Duodenal mucosa (tissue), 2 donors: ENCODE measurements around the gene VCL.

ENCODE experiments used
- H3K27ac ChIP-seq: one replicate; pipeline ENCODE4 v1.7.0; 2013; ENCODE audit warnings: low read depth, low read length
- H3K27me3 ChIP-seq, 2 donors: one replicate each; pipeline ENCODE4 v1.7.0; 2013; ENCODE audit warnings: low read length in 2 of 2, control low read depth in 1 of 2; ENCODE audit not compliant: insufficient read depth in 2 of 2, control insufficient read depth in 1 of 2
- H3K36me3 ChIP-seq, 2 donors: one replicate each; pipeline ENCODE4 v1.7.0; 2013; ENCODE audit warnings: low read length in 2 of 2, control low read depth in 1 of 2; ENCODE audit not compliant: insufficient read depth in 2 of 2, control insufficient read depth in 1 of 2
- H3K4me1 ChIP-seq, 2 donors: one replicate each; pipeline ENCODE4 v1.7.0; 2013; ENCODE audit warnings: low read length in 2 of 2, control low read depth in 1 of 2; ENCODE audit not compliant: insufficient read depth in 2 of 2, control insufficient read depth in 1 of 2
- H3K4me3 ChIP-seq, 2 donors: one replicate each; pipeline ENCODE4 v1.7.0; 2013; ENCODE audit warnings: low read length in 2 of 2, low read depth in 1 of 2
- H3K9ac ChIP-seq, 2 donors: one replicate each; pipeline ENCODE4 v1.7.0; 2013; ENCODE audit warnings: low read length in 2 of 2, low read depth in 1 of 2
- H3K9me3 ChIP-seq, 2 donors: one replicate each; pipeline ENCODE4 v1.7.0; 2013; ENCODE audit warnings: low read length in 2 of 2, control low read depth in 1 of 2; ENCODE audit not compliant: control insufficient read depth in 1 of 2

VCL gene

DNA sequence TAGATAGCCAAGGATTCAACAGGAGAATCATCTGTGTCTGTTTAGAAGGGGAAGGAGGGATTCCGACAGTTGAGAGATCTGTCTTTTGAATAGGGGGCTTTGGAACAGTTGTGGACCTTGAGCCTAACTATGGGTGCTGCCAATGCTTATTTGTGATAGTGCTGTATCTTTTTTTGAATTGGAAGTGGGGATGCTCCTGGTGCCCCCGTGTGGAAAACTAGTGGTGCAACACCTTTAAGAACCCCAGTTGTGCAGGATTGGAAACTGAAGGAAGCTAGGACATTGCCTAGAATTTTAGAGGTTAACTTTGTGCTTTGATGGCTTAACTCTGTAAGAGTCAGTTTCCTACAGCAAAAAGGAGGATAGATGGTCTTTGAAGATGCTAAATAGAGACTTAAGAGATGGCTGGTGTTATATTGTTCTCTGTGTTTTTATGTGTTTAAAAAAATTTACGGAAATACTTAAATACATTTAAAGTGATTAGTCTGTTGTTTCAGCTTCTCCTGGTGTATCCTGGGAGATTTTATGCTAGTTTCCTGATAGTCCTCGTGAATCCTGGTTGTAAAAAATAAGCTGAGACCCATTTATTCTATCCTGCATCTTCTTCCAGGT lies 83.4 kb downstream of the VCL start:
- Histone ChIP-seq H3K27ac (no peak overlapping the region), H3K27me3 (no peaks in the 10 kb centered on the region), H3K4me3 (no peak overlapping the region), H3K9me3 (no peaks in the 10 kb centered on the region), H3K9ac (no peak overlapping the region), H3K4me1 (peaks cover 8 to 25% of the 10 kb centered on the region in 2 donors), H3K36me3 (peaks cover 3 to 10% of the 10 kb centered on the region in 2 donors)

DNA sequence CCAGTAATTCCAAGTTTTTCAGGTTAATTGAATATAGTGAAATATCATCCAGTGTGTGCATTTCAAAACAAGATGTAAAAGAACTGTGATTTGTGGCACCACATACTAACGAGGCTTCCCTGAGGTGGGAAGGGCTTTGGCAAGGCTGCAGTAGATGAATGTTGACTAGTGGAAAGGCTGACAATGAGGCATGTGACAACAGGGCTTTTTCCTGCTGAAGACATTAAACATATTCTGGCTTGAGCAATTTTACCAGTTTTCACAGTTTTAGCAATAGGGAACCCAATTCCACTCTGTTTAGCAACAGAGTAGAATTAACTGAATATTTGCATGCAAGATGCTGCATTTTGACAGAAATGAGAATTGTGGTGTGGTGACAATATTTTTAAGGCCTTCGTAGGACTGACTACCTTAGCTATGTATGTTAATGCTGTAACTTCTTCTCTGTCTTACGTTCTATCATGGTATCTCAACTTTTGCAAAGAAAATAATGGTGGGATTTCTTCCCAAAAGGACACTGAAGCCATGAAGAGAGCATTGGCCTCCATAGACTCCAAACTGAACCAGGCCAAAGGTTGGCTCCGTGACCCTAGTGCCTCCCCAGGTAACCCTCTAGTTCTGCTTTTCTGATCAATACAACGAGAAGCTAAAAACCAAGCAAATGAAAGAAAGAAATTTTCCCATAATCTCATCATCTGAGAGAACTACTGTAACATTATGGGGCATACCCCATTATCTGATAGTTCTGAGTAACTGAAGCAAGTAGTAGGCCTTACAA lies 84.2 kb downstream of the VCL start:
- Histone ChIP-seq H3K36me3 (peaks cover 3 to 11% of the 10 kb centered on the region in 2 donors), H3K4me1 (peaks cover 8 to 25% of the 10 kb centered on the region in 2 donors), H3K27me3 (no peaks in the 10 kb centered on the region)

DNA sequence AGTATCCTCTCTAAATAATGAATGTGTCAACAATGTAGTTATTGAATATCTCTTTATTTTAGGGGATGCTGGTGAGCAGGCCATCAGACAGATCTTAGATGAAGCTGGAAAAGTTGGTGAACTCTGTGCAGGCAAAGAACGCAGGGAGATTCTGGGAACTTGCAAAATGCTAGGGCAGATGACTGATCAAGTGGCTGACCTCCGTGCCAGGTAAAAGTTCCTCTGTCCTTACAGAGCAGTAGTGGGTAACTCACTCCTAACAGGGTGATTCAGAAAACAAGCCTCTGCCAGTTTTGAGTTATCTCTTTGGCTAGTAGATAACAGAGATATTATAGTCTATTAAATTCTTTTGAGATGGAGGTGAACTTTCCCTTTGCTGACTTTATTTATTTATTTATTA lies 85.4 kb downstream of the VCL start:
- H3K4me1 ChIP-seq: peaks cover 4 to 21% of the 10 kb centered on the region in 2 donors
- no peak overlapping the region for H3K9ac ChIP-seq
- no peak overlapping the region for H3K27ac ChIP-seq
- peaks cover 3 to 11% of the 10 kb centered on the region in 2 donors for H3K36me3 ChIP-seq
- no peaks in the 10 kb centered on the region for H3K27me3 ChIP-seq
- no peak overlapping the region for H3K4me3 ChIP-seq
- H3K9me3 ChIP-seq: no peaks in the 10 kb centered on the region

More for the DNA sequence above, 84.2 kb downstream of the VCL start:
- H3K27ac ChIP-seq: no peak overlapping the region
- no peaks in the 10 kb centered on the region for H3K9me3 ChIP-seq
- no peak overlapping the region for H3K4me3 ChIP-seq
- no peak overlapping the region for H3K9ac ChIP-seq

DNA sequence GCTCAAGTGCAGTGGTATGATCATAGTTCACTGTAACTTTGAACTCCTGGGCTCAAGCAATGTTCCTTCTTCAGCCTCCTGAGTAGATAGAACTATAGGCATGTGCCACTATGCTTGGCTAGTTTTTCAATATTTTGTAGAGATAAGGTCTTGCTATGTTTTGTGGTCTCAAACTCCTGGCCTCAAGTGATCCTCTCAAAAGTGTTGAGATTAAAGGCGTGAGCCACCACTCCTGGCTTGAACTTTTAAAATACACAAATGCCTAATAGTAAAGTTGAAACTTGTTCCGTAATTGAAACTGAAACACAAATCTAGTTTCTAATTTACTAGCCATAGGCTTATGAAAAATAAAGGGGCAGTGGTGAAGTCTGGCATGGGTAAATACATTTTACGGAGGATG lies 87.0 kb downstream of the VCL start:
- no peak overlapping the region for H3K9ac ChIP-seq
- peaks cover 5 to 21% of the 10 kb centered on the region in 2 donors for H3K36me3 ChIP-seq
- no peaks in the 10 kb centered on the region for H3K9me3 ChIP-seq
- H3K4me1 ChIP-seq: peaks cover 4 to 12% of the 10 kb centered on the region in 2 donors
- H3K27ac ChIP-seq: no peak overlapping the region
- H3K27me3 ChIP-seq: no peaks in the 10 kb centered on the region
- H3K4me3 ChIP-seq: no peak overlapping the region

DNA sequence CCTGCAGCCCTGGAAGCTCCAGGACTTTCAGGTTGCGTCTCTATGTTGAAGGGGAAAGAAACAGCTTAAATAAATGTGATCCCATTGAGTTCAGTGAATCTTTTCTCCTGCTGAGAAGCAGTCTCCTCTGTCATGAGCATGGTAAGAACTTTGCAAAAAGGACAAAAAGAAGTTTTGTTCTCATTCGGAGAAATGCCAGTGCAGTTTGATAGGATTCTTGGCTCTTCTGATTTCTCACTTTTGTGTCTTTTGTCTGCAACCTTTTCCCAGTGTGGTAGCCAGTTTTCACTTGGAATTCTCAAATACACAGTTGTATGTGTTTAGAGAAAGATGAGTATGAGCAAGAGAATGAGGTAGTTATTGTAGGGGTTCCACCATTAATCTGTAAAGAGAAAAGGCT lies 88.4 kb downstream of the VCL start:
- H3K27ac ChIP-seq: no peak overlapping the region
- no peak overlapping the region for H3K9ac ChIP-seq
- H3K36me3 ChIP-seq: peaks cover 9 to 30% of the 10 kb centered on the region in 2 donors
- peaks cover 0 to 5% of the 10 kb centered on the region in 2 donors for H3K4me1 ChIP-seq
- no peaks in the 10 kb centered on the region for H3K27me3 ChIP-seq
- no peak overlapping the region for H3K4me3 ChIP-seq
- H3K9me3 ChIP-seq: no peaks in the 10 kb centered on the region

DNA sequence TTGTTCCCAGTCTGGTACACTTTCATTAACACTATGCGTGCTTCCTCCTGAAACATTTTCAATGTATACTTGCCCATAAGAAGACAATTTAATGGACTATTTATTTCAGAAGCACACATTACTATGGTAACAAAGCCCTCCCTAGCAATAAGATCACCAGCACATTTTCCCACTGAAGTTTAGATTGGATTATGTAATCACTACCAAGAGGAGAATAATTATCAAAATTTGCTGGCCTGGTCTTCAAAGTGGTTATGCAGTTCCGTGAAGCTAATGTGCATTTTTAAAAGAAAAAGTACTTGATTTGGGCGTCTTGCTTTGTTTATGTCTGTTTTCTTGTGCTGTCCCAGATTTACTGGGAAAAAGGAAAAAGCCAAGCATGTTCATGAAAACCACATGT lies 90.8 kb downstream of the VCL start:
- H3K4me1 ChIP-seq: no peaks in the 10 kb centered on the region
- H3K9ac ChIP-seq: no peak overlapping the region
- no peak overlapping the region for H3K27ac ChIP-seq
- H3K4me3 ChIP-seq: no peak overlapping the region
- H3K9me3 ChIP-seq: no peaks in the 10 kb centered on the region
- no peaks in the 10 kb centered on the region for H3K27me3 ChIP-seq
- H3K36me3 ChIP-seq: peaks cover 6 to 39% of the 10 kb centered on the region in 2 donors

DNA sequence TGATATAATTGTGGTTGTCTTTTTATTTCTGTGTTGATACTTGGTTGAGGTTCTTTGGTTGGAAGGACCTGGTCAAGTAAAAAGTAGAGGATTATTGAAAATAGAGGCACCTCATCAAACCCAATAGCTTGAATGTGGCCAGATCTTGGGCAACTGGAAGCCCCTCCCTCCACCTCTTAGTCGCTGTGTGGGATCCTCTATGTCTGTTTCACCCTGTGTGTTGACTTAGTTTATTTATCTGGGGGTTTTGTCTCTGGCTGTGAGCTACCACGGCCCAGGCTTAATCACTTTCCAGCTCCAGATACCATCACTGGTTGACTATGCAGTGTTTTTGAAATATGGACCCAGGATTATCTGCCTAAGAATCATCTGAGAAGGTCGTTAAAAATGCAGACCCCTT lies 94.5 kb downstream of the VCL start:
- H3K36me3 ChIP-seq: peaks cover 22 to 58% of the 10 kb centered on the region in 2 donors
- H3K27me3 ChIP-seq: no peaks in the 10 kb centered on the region
- no peak overlapping the region for H3K4me3 ChIP-seq
- no peak overlapping the region for H3K9ac ChIP-seq
- no peaks in the 10 kb centered on the region for H3K4me1 ChIP-seq
- no peak overlapping the region for H3K27ac ChIP-seq
- no peaks in the 10 kb centered on the region for H3K9me3 ChIP-seq

DNA sequence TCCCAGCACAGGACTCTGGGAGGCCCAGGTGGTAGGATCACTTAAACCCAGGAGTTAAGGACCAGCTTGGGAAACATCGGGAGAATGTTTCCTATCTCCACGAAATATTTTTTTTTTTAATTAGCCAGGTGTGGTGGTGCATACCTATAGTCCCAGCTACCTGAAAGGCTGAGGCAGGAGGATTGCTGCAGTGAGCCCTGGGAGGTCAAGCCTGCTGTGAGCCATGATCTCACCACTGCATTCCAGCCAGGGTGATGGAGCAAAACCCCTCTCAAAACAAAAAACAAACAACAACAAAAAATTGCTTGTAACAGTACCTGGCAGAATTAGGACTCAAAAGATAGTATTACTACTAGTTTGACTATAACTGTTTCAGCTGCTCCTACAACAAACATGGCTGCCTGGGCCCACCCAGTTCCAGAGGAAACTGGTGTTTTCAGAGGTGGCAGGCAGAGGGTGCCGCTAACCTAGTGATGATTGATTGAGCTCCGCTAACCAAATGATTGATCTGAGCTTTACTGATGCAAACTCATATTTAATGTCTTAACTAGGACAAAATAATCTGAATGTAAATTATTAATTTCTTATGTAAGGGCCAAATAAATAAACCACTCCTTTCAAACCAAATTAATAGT lies 95.7 kb downstream of the VCL start:
- Histone ChIP-seq H3K36me3 (peaks cover 32 to 70% of the 10 kb centered on the region in 2 donors), H3K27ac (no peak overlapping the region), H3K9ac (no peak overlapping the region), H3K27me3 (no peaks in the 10 kb centered on the region), H3K4me1 (no peaks in the 10 kb centered on the region), H3K9me3 (no peaks in the 10 kb centered on the region), H3K4me3 (no peak overlapping the region)

DNA sequence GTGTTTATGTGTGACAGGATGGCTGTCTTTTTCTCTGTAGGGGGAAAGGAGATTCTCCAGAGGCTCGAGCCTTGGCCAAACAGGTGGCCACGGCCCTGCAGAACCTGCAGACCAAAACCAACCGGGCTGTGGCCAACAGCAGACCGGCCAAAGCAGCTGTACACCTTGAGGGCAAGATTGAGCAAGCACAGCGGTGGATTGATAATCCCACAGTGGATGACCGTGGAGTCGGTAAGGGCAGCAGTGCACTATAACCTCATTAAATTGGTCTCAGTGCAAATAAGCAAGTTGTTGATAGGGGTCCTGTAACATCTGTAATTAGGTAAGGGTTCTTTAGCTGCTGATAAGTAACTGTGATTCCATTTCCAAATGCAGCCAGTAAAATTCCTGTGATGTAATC lies 96.3 kb downstream of the VCL start:
- H3K27me3 ChIP-seq: no peaks in the 10 kb centered on the region
- no peak overlapping the region for H3K4me3 ChIP-seq
- no peak overlapping the region for H3K27ac ChIP-seq
- H3K9me3 ChIP-seq: no peaks in the 10 kb centered on the region
- no peaks in the 10 kb centered on the region for H3K4me1 ChIP-seq
- peaks cover 38 to 68% of the 10 kb centered on the region in 2 donors for H3K36me3 ChIP-seq
- no peak overlapping the region for H3K9ac ChIP-seq

DNA sequence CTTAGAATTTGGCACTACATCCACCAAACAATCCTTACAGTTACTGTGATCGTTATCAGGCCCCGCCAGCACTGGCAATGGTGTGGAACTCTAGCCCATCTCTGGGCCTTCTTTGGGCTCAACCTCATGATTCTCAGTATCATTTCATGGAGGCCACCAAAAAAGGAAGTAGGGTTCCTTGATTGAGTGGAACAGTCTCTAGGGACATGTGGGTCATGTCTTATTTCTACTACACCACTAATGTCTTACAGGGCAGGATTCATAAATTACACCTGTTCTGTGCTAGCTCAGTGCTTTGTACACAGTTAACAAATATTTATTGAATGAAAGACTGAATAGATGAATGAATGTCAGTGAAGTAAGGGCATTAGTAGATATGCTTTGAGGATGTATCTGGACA lies 98.9 kb downstream of the VCL start:
- Histone ChIP-seq H3K4me3 (no peak overlapping the region), H3K27ac (no peak overlapping the region), H3K9me3 (no peaks in the 10 kb centered on the region), H3K36me3 (peaks cover 42 to 74% of the 10 kb centered on the region in 2 donors), H3K27me3 (no peaks in the 10 kb centered on the region), H3K9ac (no peak overlapping the region), H3K4me1 (no peaks in the 10 kb centered on the region)
